WTC11 (cell line): Measurements from ENCODE around the gene KLHL40. TPM values are rescaled to one million over a fixed set of nuclear protein-coding genes. Genes with fewer than 3 reads are reported as not detected.

Experiments used
- ATAC-seq: fragments of 200-7000 bp; cut with Tn5 transposase; 2 replicates; pipeline ENCODE4 v1.10.0; 2021; ENCODE audit warnings: mild to moderate bottlenecking, moderate library complexity
- CTCF ChIA-PET: fragments of 300-600 bp; sonication (Branson Sonifier 250); formaldehyde crosslinking; loops from one replicate; lab custom pipeline; 2021; ENCODE audit warnings: antibody characterized with exemption; lab: Charles Lee
- POLR2A ChIA-PET: fragments of 350-600 bp; sonication (Branson Sonifier 250); formaldehyde crosslinking; loops from one replicate; lab custom pipeline; 2021; ENCODE audit warnings: antibody characterized with exemption; lab: Charles Lee
- DNase-seq: peaks from one replicate; pipeline ENCODE4 v3.0.0; 2021; ENCODE audit warnings: low spot score
- H3K27ac Mint-ChIP-seq: 2 replicates; pipeline ENCODE4 v1.8.0; 2021; ENCODE audit warnings: mixed read lengths
- H3K27me3 Mint-ChIP-seq: 2 replicates; pipeline ENCODE4 v1.8.0; 2021; ENCODE audit warnings: low read depth, mild to moderate bottlenecking, moderate library complexity, mixed read lengths
- H3K36me3 Mint-ChIP-seq: 2 replicates; pipeline ENCODE4 v1.8.0; 2021; ENCODE audit warnings: mixed read lengths
- H3K4me1 Mint-ChIP-seq: 2 replicates; pipeline ENCODE4 v1.8.0; 2022; ENCODE audit warnings: mixed read lengths
- H3K4me3 Mint-ChIP-seq: 2 replicates; pipeline ENCODE4 v1.8.0; 2021; ENCODE audit warnings: mild to moderate bottlenecking, moderate library complexity, mixed read lengths
- H3K9me3 Mint-ChIP-seq: 2 replicates; pipeline ENCODE4 v1.8.0; 2021; ENCODE audit warnings: mixed read lengths
- ATF1 ChIP-seq: sonication (generic); formaldehyde crosslinking; IDR thresholded peaks from 2 replicates; pipeline ENCODE4 v1.8.1; 2023; ENCODE audit warnings: mild to moderate bottlenecking, moderate library complexity, missing genetic modification reagents
- CDX4 ChIP-seq: fragments of 250-450 bp; sonication (Bioruptor Pico); IDR thresholded peaks from 2 replicates; pipeline ENCODE4 v1.9.0; 2021; ENCODE audit warnings: moderate library complexity, mild to moderate bottlenecking, inconsistent platforms, borderline replicate concordance
- CREM ChIP-seq: sonication (generic); formaldehyde crosslinking; IDR thresholded peaks from 2 replicates; pipeline ENCODE4 v1.8.1; 2022; ENCODE audit warnings: mild to moderate bottlenecking, missing genetic modification reagents, moderate library complexity
- E2F4 ChIP-seq: sonication (generic); formaldehyde crosslinking; IDR thresholded peaks from 2 replicates; pipeline ENCODE4 v1.8.1; 2022; ENCODE audit warnings: low read depth, mild to moderate bottlenecking, moderate library complexity, missing genetic modification reagents, borderline replicate concordance
- GTF2I ChIP-seq: fragments of 250-450 bp; sonication (Bioruptor Pico); conservative IDR thresholded peaks from 2 replicates; pipeline ENCODE4 v1.4.0; 2021; ENCODE audit warnings: mild to moderate bottlenecking
- IRF2 ChIP-seq: sonication (generic); formaldehyde crosslinking; IDR thresholded peaks from 2 replicates; pipeline ENCODE4 v1.8.0; 2022; ENCODE audit warnings: low read depth, missing genetic modification reagents, borderline replicate concordance
- MAX ChIP-seq: sonication (generic); formaldehyde crosslinking; IDR thresholded peaks from 2 replicates; pipeline ENCODE4 v1.8.0; 2022; ENCODE audit warnings: mild to moderate bottlenecking, missing genetic modification reagents
- MYBL2 ChIP-seq: sonication (generic); formaldehyde crosslinking; IDR thresholded peaks from 2 replicates; pipeline ENCODE4 v1.8.1; 2023; ENCODE audit warnings: mild to moderate bottlenecking, moderate library complexity, missing genetic modification reagents
- NFYB ChIP-seq: sonication (generic); formaldehyde crosslinking; conservative IDR thresholded peaks from 2 replicates; pipeline ENCODE4 v1.8.0; 2022; ENCODE audit warnings: low read depth, missing genetic modification reagents
- NR1H2 ChIP-seq: sonication (generic); formaldehyde crosslinking; IDR thresholded peaks from 2 replicates; pipeline ENCODE4 v1.9.0; 2021; ENCODE audit warnings: mild to moderate bottlenecking, moderate library complexity, missing genetic modification reagents
- PREB ChIP-seq: sonication (generic); formaldehyde crosslinking; IDR thresholded peaks from 2 replicates; pipeline ENCODE4 v1.8.1; 2022; ENCODE audit warnings: mild to moderate bottlenecking, missing genetic modification reagents, moderate library complexity, borderline replicate concordance
- RELA ChIP-seq: sonication (generic); formaldehyde crosslinking; IDR thresholded peaks from 2 replicates; pipeline ENCODE4 v1.8.1; 2022; ENCODE audit warnings: missing genetic modification reagents, mild to moderate bottlenecking, borderline replicate concordance
- RORB ChIP-seq: fragments of 250-450 bp; sonication (Bioruptor Pico); IDR thresholded peaks from 2 replicates; pipeline ENCODE4 v1.9.0; 2021; ENCODE audit warnings: mild to moderate bottlenecking
- SMAD3 ChIP-seq: sonication (generic); formaldehyde crosslinking; IDR thresholded peaks from 2 replicates; pipeline ENCODE4 v1.8.0; 2022; ENCODE audit warnings: missing genetic modification reagents, mild to moderate bottlenecking, borderline replicate concordance
- SP1 ChIP-seq: sonication (generic); formaldehyde crosslinking; conservative IDR thresholded peaks from 2 replicates; pipeline ENCODE4 v1.8.1; 2022; ENCODE audit warnings: missing genetic modification reagents
- TCF7 ChIP-seq: sonication (generic); formaldehyde crosslinking; IDR thresholded peaks from 2 replicates; pipeline ENCODE4 v1.8.0; 2022; ENCODE audit warnings: mild to moderate bottlenecking, low read depth, missing genetic modification reagents, moderate library complexity
- TP53 ChIP-seq: sonication (generic); formaldehyde crosslinking; IDR thresholded peaks from 2 replicates; pipeline ENCODE4 v1.8.1; 2023; ENCODE audit warnings: mild to moderate bottlenecking, missing genetic modification reagents
- ZNF396 ChIP-seq: fragments of 250-450 bp; sonication (Bioruptor Pico); IDR thresholded peaks from 2 replicates; pipeline ENCODE4 v1.8.0; 2021; ENCODE audit warnings: mild to moderate bottlenecking, moderate library complexity, borderline replicate concordance
- ZNF423 ChIP-seq: fragments of 250-450 bp; sonication (Bioruptor Pico); IDR thresholded peaks from 2 replicates; pipeline ENCODE4 v2.1.2; 2022; ENCODE audit warnings: mild to moderate bottlenecking, moderate library complexity
- total RNA-seq: library from RNA; stranded (reverse); gene quantifications from 3 replicates; pipeline ENCODE4 v1.2.3, GENCODE V29; 2021
- TF ChIP-seq, protein P1 (sequence below): sonication (generic); formaldehyde crosslinking; IDR thresholded peaks from 2 replicates; pipeline ENCODE4 v1.8.0; 2022; ENCODE audit warnings: missing genetic modification reagents
- TF ChIP-seq, protein P2 (sequence below): sonication (generic); formaldehyde crosslinking; conservative IDR thresholded peaks from 2 replicates; pipeline ENCODE4 v1.8.1; 2023; ENCODE audit warnings: mild to moderate bottlenecking, low read depth, missing genetic modification reagents, moderate library complexity
- TF ChIP-seq, protein P3 (sequence below): sonication (generic); formaldehyde crosslinking; IDR thresholded peaks from 2 replicates; pipeline ENCODE4 v1.8.0; 2023; ENCODE audit warnings: missing genetic modification reagents

KLHL40 gene
- total RNA-seq, 1 experiment from 2014 or later = not detected

GRCh38 chr3:42694366-42694765 lies 9.0 kb downstream of the KLHL40 start (continued):
- TF ChIP-seq PREB (CRISPR knock-in tag) (no peak), IRF2 (no peak), ZNF396 (CRISPR knock-in tag) (no peak), TP53 (CRISPR knock-in tag) (no peak)
- TF ChIP-seq, protein P1, sequence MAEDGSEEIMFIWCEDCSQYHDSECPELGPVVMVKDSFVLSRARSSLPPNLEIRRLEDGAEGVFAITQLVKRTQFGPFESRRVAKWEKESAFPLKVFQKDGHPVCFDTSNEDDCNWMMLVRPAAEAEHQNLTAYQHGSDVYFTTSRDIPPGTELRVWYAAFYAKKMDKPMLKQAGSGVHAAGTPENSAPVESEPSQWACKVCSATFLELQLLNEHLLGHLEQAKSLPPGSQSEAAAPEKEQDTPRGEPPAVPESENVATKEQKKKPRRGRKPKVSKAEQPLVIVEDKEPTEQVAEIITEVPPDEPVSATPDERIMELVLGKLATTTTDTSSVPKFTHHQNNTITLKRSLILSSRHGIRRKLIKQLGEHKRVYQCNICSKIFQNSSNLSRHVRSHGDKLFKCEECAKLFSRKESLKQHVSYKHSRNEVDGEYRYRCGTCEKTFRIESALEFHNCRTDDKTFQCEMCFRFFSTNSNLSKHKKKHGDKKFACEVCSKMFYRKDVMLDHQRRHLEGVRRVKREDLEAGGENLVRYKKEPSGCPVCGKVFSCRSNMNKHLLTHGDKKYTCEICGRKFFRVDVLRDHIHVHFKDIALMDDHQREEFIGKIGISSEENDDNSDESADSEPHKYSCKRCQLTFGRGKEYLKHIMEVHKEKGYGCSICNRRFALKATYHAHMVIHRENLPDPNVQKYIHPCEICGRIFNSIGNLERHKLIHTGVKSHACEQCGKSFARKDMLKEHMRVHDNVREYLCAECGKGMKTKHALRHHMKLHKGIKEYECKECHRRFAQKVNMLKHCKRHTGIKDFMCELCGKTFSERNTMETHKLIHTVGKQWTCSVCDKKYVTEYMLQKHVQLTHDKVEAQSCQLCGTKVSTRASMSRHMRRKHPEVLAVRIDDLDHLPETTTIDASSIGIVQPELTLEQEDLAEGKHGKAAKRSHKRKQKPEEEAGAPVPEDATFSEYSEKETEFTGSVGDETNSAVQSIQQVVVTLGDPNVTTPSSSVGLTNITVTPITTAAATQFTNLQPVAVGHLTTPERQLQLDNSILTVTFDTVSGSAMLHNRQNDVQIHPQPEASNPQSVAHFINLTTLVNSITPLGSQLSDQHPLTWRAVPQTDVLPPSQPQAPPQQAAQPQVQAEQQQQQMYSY = no peak

GRCh38 chr3:42696356-42697288 lies 11.3 kb downstream of the KLHL40 start:
- CTCF ChIA-PET = interaction anchor here (0.9 to 1.1 kb wide), 2 partner anchors 35 to 59 kb away, joined by 3 read pairs; no protein-coding TSS in a partner anchor
- POLR2A ChIA-PET = no interaction called here

More at GRCh38 chr3:42696356-42697288, 11.3 kb downstream of the KLHL40 start:
- ATAC-seq = no peak
- DNase-seq = no peak
- H3K4me3 Mint-ChIP-seq = no peak overlapping the region
- TF ChIP-seq CREM (CRISPR knock-in tag) = no peak
- TF ChIP-seq MYBL2 (CRISPR knock-in tag) = no peak
- TF ChIP-seq ZNF423 (CRISPR knock-in tag) = no peak
- TF ChIP-seq RORB = no peak
- no peak for TF ChIP-seq NFYB (CRISPR knock-in tag)
- no peak for TF ChIP-seq SMAD3
- no peak for TF ChIP-seq SP1 (CRISPR knock-in tag)
- no peak for TF ChIP-seq NR1H2 (CRISPR knock-in tag)
- no peak for TF ChIP-seq MAX (CRISPR knock-in tag)
- TF ChIP-seq, protein P2, sequence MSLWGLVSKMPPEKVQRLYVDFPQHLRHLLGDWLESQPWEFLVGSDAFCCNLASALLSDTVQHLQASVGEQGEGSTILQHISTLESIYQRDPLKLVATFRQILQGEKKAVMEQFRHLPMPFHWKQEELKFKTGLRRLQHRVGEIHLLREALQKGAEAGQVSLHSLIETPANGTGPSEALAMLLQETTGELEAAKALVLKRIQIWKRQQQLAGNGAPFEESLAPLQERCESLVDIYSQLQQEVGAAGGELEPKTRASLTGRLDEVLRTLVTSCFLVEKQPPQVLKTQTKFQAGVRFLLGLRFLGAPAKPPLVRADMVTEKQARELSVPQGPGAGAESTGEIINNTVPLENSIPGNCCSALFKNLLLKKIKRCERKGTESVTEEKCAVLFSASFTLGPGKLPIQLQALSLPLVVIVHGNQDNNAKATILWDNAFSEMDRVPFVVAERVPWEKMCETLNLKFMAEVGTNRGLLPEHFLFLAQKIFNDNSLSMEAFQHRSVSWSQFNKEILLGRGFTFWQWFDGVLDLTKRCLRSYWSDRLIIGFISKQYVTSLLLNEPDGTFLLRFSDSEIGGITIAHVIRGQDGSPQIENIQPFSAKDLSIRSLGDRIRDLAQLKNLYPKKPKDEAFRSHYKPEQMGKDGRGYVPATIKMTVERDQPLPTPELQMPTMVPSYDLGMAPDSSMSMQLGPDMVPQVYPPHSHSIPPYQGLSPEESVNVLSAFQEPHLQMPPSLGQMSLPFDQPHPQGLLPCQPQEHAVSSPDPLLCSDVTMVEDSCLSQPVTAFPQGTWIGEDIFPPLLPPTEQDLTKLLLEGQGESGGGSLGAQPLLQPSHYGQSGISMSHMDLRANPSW (CRISPR knock-in tag) = no peak
- no peak for TF ChIP-seq ZNF396 (CRISPR knock-in tag)
- no peak for TF ChIP-seq ATF1
- TF ChIP-seq, protein P3, sequence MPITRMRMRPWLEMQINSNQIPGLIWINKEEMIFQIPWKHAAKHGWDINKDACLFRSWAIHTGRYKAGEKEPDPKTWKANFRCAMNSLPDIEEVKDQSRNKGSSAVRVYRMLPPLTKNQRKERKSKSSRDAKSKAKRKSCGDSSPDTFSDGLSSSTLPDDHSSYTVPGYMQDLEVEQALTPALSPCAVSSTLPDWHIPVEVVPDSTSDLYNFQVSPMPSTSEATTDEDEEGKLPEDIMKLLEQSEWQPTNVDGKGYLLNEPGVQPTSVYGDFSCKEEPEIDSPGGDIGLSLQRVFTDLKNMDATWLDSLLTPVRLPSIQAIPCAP (CRISPR knock-in tag) = no peak
- no peak for TF ChIP-seq RELA (CRISPR knock-in tag)
- TF ChIP-seq PREB (CRISPR knock-in tag) = no peak
- TF ChIP-seq CDX4 (CRISPR knock-in tag) = no peak
- TF ChIP-seq E2F4 = no peak
- TF ChIP-seq TCF7 = no peak
- TF ChIP-seq GTF2I (CRISPR knock-in tag) = no peak
- TF ChIP-seq, all 79 proteins: peak for 0
- H3K36me3 Mint-ChIP-seq = no peaks in the 10 kb centered on the region
- H3K4me1 Mint-ChIP-seq = peaks cover 5% of the 10 kb centered on the region
- no peaks in the 10 kb centered on the region; the same call in 1 of the 2 replicates for H3K27me3 Mint-ChIP-seq
- no peak overlapping the region for H3K27ac Mint-ChIP-seq
- no peaks in the 10 kb centered on the region for H3K9me3 Mint-ChIP-seq
